ENCODE results near the gene UVSSA.

The UVSSA gene, protein sequence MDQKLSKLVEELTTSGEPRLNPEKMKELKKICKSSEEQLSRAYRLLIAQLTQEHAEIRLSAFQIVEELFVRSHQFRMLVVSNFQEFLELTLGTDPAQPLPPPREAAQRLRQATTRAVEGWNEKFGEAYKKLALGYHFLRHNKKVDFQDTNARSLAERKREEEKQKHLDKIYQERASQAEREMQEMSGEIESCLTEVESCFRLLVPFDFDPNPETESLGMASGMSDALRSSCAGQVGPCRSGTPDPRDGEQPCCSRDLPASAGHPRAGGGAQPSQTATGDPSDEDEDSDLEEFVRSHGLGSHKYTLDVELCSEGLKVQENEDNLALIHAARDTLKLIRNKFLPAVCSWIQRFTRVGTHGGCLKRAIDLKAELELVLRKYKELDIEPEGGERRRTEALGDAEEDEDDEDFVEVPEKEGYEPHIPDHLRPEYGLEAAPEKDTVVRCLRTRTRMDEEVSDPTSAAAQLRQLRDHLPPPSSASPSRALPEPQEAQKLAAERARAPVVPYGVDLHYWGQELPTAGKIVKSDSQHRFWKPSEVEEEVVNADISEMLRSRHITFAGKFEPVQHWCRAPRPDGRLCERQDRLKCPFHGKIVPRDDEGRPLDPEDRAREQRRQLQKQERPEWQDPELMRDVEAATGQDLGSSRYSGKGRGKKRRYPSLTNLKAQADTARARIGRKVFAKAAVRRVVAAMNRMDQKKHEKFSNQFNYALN

DNA sequence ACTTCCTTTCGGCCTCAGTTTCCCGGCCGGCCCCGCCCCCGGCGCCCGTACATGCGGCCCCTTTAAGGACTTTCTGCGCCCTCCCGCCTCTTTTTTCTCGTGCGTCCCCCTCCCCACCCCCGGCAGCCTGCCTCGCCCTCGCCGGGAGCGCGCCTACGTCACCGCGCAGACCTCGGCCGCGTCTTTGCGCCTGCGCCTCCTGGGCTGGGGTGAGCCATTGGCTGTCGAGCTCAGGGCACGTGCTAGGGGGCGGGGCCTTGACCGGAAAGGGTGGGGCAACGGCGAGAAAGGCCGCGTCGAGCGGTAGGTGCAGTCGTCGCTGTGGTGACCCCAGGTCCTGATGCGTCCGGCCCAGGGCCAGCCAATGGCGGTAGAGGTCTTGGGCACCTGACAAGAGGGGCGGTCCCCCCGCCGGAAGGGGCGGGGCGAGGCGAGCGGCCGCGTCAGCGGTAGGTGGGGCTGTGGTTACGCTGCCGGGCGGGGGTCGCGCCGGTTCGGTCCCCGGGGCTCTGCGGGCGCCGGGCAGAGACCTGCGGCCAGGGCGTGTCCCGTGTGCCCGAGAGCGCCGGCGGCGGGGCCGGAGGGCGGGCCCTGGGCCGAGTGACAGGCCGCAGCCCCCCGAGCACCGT, at the start of gene UVSSA:
Gene UVSSA, plus strand, starts transcription at position 428 of the 629 bp plus-strand sequence. CDS start 884 bp downstream, outside the sequence.
- peak; percentile 99 for DNase-seq

DNA sequence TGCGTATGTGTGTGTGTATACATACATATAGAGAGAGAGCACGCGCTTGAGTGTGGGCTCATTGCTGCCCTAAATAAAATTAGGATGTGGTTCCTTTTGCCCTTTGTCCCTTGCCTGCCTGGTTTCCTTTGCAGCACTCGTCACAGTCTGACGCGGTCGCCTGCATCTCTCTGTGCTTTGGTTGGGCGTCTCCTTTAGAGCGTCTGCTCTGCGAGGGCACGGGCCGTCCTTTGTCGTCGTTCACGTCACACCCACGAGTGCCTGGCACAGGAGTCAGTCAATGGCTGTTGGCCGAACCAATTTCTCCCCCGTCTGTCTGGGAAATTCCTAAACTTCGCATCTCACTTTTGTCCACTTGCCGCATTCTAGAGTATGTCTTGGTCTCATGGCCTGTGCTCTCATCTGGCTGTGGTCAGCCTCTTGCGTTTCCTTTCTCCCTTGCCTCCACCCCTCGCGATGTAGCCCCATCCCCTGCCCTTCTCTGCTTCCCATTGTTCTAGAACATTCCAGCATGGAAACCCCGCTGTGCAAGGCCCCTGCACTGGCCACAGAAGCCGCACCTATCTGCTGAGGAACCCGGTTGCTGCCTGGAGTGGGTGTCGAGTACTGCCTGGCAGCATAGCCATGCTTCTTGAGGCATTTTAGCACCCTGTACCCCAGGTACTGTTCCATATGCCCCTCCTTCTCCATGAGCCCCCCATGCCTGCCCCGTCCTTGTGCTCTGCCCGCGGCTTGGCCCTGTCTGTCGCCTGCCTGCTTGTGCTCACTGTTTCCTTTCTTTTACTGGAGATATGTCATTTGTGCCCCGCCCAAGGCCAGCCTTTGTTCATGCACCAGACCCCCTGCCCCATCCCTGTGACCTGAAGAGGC, 49.3 kb upstream of the UVSSA start:
- DNase-seq, result no peak

DNA sequence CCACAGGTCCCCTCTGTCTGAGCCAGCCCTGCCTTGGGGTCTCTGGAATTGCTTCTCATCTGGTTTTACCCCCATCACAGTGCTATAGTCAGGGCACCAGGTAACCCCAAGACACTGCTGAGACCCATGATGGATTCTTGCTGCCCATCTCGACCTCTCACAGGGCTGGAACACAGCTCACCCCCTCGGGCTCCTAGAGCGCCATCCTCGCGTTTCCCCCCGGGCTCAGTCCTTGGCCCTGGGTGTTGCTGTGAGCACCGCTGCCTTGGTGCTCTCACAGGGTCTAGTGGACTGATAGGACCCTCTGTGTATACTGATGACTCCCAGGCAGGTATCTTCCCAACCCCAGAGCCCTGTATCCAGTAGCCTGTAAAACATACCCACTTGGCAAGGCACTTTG, 48.5 kb upstream of the UVSSA start:
- no peak for DNase-seq

DNA sequence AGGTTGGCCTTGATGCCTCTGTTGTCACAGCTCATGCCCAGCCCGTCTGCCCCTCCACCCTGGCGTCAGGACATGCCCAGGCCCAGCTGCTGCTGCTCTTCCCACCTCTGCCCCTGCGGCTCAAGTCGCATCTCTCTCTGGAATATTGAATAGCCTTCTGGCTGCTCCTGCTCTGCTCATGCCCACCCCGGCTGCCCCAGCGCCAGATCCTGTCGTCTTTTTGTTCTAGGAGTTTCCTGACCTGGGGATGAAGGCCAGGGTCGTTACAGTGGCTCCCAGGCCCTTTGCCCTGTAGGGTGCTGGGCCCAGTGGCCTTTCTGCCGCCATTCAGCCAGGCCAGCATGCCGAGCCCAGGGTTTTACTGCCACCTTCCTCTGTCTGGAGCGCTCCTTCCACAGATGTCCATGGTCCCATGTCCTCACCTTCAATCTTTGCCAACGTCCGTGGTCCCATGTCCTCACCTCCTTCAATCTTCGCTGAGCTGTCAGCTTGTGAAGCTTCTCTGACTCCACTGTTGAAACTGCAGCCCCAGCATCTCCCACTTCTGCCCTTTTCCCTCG, 47.6 kb upstream of the UVSSA start:
- DNase-seq, result no peak

DNA sequence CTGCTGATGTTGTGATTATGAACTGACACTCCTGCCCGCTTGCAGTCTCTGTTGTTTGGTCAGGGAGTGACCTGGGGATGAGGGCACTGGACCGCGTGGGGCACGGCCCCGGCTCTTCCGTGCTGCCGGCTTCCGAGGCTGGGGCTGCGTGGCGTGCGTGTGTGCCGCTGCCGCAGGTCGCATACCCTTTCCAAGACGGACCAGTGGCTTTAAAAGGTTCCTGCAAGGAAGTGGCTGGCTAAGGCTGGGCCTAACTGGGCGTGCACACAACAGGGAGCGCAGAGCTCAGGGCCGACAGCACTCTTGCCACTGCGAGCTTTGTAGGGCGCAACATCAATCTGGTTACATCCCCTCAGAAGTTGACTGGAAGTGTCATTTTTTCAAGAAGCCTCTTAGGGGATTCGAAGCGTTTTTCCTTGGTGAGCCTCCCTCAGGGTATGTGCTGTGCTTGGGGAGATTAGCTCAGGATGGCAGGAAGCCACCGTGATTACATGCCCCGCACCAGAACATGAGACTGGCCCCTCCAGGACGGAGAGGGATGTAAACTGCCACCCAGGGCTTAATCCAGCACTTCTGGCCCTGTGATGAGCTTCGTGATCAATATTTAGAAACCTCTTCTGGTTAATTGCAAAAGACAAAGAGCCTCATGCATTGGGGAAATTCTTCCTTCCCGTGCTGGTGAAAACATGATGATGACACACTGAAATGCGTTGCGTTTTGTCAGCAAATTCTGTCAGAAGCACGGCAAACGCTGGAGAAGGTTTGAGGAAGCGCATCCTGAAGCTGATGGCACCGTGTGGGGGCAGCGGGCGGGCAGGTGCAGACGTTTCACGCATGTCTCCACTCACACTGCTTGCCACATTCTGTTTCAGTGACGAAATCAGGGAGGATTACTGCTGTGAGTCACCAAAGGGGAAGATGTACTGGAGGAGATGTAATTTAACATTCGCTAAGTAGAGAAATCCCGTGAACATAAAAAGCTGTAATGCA, 46.2 kb upstream of the UVSSA start:
- no peak for DNase-seq

DNA sequence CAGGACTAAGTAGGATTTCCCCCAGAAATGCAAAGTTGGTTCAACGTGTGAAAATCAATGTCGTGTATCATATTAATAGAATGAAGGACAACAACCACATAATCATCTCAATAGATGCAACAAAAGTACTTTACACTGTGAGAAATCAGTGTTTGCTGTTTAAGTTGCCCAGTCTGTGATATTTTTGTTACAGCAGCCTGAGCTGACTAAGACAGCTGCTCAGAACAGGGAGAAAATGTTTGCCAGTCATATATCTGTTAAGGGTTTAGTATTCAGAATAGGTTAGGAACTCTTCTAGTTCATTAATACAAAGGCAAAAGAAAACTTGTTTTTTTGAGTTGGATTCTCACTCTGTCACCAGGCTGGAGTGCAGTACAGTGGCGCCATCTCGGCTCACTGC, 44.8 kb upstream of the UVSSA start:
- no peak for DNase-seq

DNA sequence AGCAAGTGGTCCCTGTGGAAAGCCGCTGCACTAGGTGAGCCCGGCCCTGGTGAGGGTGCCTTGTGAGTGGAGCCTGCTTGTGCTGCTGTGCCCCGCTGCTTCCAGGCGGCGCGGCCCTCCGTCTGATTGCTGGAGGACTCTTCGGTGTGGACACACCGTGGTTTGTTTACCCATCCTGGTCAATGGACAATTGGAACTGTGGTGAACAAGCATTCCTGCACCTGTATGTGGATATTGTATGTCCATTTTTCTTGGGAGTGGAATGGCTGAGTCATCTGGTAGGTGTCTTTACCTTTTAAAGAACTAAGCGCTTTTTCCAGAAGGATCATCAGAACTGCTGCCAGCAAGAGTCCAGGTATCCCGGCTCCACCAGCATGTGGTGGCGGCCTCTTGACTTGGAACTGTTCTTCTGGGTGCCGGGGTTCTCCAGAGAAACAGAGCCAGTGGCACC, 41.7 kb upstream of the UVSSA start:
- DNase-seq, result no peak

DNA sequence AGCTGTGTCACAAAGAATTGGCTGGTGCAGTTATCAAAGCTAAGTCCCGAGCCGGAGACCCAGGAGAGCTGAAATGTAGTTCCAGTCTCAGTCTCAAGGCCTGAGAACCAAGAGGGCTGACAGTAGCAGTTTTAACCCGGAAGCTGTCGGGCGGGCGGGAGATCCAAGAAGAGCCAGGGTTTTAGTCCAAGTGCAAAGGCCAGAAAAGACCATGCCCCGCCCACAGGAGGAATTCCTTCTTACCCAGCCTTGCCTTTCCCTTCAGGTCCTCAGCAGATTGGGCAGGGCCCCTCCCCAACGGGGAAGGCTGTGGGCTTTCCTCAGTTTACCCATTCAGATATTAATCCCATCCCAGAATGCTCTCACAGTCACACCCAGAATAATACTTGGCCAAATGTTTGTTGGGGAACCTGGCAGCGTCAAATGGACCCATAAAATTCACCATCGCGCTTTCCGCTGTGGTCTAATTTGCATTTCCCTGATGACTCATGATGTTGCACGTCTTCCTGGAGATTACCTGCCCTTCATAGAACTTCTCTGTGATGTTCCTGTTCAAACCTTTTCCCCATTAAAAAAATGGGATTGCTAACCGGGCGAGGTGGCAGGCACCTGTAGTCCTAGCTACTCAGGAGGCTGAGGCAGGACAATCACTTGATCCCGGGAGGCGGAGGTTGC, 41.1 kb upstream of the UVSSA start:
- DNase-seq, result no peak

DNA sequence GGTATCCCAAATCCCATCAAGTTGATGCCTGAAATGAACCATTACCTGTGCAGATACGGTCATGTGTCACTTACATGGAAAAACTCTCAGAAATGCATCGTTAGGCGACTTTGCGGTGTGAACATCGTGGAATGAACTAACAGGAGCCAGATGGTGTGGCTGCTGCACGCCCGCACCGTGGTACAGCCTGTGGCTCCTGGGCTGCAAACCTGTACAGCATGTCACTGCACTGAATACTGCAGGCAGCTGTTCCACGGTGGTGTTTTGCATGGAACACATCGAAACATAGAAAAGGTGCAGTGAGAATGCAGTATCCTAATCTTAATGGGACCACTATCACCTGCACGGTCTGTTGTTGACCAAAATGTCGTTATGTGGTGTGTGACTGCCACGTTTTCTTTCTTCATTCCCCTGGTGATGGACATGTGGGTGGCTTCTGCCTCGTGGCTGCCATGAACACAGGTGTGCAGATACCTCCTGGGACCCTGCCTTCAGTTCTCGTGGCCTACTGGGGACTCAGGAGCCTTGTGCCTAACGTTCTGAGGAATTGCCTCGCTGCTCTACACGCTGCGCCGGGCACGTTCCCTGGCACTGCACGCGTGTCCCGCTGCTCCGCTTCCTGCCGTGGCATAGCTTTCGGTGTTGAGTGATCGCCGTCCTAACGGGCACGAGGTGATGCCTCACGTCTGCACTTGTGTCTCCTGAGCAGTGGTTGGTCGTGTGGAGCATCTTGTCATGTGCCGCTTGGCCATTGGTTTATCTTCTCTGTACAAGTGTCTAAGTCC, 38.9 kb upstream of the UVSSA start:
- DNase-seq, result no peak

DNA sequence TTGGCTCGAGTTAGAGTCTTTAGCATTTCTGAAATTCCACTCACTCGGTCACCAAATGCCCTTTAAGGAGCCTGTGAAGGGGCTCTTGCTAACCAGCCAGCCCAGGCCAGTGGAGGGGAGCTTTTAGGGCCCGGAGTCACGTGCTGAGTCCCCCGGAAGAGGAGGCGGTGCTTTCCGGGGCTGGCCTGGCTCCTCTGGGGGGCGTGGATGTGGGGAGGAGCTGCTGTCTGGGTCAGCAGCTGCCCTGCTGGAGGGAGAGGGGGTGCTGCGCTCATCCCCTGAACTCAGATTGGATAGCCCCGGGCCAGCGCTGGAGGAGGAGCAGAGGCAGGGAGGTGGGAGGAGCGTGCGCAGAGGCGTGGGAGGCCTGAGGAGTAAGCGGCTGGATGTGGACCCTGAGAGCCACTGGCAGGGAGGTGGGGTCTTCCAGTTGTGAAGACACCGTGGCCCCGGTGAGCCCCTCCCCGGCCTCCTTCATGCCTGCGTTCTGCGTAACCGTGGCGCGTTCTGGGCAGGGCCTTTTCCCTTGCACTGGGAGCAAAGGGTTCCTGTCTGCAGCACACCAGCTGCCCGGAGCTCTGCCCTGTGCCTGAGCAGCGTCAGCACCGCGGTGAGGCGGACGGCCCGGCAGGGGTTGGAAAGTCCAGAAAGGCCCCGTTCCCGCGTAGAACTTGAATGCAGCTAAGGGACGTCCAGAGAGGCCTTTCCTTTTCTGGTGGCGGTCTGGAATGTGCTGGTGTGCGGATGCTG, 37.6 kb upstream of the UVSSA start:
- no peak for DNase-seq

DNA sequence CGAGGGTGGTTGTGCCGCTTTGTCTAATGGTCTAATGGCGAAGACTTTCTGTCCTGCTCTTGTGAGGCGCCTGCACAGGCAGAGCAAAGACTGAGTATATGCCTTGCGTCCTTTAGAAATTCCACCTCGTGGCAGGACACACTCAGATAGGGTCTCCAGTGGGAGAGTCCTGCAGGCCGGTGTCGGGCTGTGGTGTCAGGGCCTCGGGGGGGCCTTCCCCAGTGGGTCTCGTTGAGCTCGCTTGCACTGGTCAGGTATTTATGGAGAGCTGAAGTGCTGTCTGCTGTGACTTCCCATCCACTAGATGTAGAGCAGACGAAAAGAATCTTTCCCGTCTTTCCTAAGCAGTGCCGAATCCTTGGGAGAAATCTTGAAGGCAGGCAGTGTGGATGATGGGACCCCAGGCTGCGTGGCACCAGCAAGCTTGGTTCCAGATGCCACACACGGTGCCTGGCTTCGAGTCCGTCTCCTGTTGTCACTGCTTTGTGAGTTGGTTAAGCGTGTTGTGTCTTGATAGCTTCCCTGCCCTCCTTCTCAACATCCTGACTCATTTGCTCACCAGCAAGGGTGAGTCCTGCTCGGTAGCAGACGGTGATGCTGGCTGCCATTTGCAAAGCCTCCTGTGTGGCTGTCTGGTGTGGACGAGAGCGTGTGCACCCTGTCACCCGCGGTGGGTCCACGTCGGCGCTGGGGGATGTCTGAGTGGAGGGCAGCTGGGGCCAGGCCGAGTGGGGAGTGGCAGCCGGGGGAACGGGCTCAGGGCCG, 36.8 kb upstream of the UVSSA start:
- DNase-seq, result no peak

DNA sequence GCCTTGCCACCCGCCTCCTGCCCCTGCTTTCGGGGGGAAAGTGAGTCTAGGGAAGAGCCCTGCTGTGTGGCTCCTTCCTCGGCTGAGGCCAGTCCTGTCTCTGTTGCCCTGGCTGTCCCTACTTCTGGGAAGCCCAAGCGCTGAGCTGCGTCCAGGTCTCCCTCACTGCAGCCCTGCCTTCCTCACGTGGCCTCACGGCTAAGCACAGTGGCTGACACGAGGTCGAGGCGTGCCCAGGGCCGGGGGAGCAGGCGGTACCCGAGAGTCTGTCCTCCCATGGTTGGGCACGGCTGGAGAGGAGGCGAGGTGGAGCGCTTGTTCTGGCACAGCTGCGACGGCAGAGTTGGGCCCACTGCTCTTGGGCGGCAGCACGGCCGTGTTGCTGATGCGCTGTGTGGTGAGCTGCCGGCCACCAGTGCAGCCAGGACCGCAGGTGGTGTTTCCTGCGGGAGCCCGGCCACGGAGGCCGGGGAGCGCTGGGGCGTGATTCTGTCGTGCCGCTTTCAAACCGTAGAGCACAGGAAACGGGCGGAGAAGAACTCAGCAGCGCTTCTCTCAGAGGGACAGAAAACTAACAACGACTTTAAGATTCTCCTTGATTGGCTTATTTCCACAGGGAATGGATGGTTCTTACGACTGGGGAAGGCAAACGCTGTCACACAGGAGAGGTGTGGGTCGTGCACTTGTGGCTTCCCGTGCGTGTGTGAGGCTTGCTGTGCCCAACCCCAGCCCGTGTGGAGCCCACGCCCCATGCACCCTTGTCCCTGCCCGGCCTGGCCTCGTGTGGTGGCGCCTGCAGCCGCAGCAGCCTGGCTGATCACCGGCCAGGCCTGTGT, 36.0 kb upstream of the UVSSA start:
- no peak for DNase-seq

DNA sequence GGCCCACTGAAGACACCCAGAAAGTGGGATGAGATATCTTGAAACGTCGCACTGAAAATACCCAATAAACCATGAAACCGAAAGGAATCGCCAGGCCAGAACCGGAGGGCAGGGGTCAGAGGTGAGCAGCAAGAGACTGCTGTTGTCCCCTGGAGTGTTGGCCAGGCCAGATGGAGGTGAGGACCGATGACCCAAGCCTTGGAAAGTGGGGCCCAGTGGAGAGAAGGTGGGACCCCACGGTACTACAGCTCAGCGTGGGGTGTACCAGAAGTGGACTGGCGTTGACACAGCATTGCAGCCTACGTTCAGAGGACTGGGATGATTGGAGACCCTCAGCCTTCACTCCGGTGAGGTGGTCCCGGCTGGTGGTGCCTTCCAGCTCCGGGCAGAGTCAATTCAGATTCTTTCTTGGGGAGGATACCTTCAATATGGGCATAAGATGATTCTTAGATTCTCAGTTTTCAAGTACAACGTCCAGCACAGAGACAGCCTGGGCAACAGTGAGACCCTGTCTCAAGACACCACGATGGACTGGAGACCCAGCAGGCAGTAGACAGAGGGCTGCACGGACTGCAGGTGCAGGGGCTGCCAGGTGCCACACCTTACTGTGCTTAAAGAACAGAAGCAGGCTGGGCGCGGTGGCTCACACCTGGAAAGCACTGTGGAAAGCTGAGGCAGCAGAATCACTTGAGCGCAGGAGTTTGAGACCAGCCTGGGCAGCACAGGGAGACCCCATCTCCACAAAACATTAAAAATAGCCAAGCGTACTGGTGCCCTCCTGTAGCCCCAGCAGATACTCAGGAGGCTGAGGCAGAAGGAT, 34.0 kb upstream of the UVSSA start:
- no peak for DNase-seq

DNA sequence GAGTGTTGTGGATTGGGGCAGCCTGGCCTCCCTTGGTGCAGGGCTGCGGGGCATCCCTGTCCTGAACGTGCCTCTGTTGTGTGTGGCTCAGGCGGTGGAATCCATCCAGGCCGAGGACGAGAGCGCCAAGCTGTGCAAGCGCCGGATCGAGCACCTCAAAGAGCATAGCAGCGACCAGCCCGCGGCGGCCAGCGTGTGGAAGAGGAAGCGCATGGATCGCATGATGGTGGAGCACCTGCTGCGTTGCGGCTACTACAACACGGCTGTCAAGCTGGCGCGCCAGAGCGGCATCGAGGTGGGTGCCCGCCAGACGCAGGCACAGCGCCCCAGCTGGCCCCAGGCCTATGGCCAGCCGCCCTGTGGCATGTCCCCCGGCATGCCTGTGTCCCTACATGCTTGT, 31.7 kb upstream of the UVSSA start:
- DNase-seq, result no peak

DNA sequence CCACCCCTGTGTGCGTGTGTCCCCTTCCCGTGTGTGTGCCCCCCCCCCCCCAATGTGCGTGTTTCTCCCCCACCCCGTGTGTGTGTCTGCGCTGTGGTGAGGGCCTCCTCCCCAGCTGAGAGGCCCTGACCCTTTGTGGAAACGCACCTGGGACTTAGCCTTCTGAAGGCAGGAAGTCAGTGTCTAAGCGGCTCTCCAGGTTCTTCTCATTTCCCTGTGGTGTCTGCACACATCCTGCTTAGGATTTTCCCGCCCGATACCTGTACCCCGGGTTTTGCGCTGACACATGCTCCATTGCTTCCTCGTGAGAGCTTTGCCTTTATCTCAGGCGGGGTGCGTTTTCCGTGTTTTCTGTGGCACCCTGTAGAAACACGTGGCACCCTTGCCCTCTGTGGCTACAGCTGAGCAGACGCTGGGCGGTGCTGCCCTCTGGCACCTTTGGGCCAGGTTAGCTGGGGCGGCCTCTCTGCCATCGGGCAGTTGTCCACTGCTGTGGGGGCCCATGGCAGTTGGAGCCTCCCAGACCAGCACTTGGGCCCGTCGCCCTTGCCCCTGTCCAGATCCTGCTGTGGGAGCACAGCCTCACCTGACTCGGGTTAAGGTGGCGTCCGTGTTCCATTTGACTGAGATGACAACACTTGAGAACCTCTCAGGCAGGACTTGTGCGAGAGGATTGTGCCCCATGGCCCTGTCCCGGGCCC, 31.0 kb upstream of the UVSSA start:
- DNase-seq, result no peak

Data from NCI-H146 (cell line).